Mesendoderm (in vitro differentiated cells): ENCODE data around the gene SLCO1A2.

Experiments
- DNase-seq: peaks from one replicate; pipeline ENCODE4 v3.0.0; 2013
- H2AK5ac ChIP-seq: 2 replicates; pipeline ENCODE4 v1.6.1; 2013; ENCODE audit warnings: low read length, inconsistent platforms
- H2BK120ac ChIP-seq: 2 replicates; pipeline ENCODE4 v1.6.1; 2013; ENCODE audit warnings: low read depth, mild to moderate bottlenecking, low read length, moderate library complexity, mixed read lengths
- H2BK15ac ChIP-seq: replicated peaks from 2 replicates; pipeline ENCODE4 v1.6.1; 2013; ENCODE audit warnings: low read depth, mild to moderate bottlenecking, moderate library complexity
- H2BK5ac ChIP-seq: 2 replicates; pipeline ENCODE4 v1.6.1; 2013; ENCODE audit warnings: low read length, inconsistent platforms
- H3K18ac ChIP-seq: 2 replicates; pipeline ENCODE4 v1.6.1; 2013; ENCODE audit warnings: mild to moderate bottlenecking, low read length, mixed read lengths
- H3K23ac ChIP-seq: one replicate; pipeline ENCODE4 v1.6.1; 2013; ENCODE audit warnings: low read length
- H3K27ac ChIP-seq: 2 replicates; pipeline ENCODE4 v1.5.1; 2013; ENCODE audit warnings: low read depth, mild to moderate bottlenecking, inconsistent platforms, low read length, moderate library complexity
- H3K27me3 ChIP-seq: 2 replicates; pipeline ENCODE4 v1.6.1; 2013; ENCODE audit warnings: low read length, control low read depth, mild to moderate bottlenecking, inconsistent platforms; ENCODE audit not compliant: insufficient read depth, poor library complexity
- H3K36me3 ChIP-seq: 2 replicates; pipeline ENCODE4 v1.6.1; 2013; ENCODE audit warnings: low read length, inconsistent platforms; ENCODE audit not compliant: control insufficient read depth, insufficient read depth
- H3K4ac ChIP-seq: one replicate; pipeline ENCODE4 v1.6.1; 2013; ENCODE audit warnings: low read depth, mild to moderate bottlenecking, low read length, moderate library complexity
- H3K4me1 ChIP-seq: 2 replicates; pipeline ENCODE4 v1.6.1; 2013; ENCODE audit warnings: low read depth, low read length, inconsistent platforms; ENCODE audit not compliant: control insufficient read depth
- H3K4me2 ChIP-seq: 2 replicates; pipeline ENCODE4 v1.6.1; 2013; ENCODE audit warnings: low read length
- H3K4me3 ChIP-seq: 2 replicates; pipeline ENCODE4 v1.5.1; 2013; ENCODE audit warnings: mild to moderate bottlenecking, low read length
- H3K56ac ChIP-seq: one replicate; pipeline ENCODE4 v1.6.1; 2013; ENCODE audit warnings: low read length
- H3K79me1 ChIP-seq: 2 replicates; pipeline ENCODE4 v1.6.1; 2013; ENCODE audit warnings: low read length, inconsistent platforms
- H3K79me2 ChIP-seq: 2 replicates; pipeline ENCODE4 v1.6.1; 2013; ENCODE audit warnings: mild to moderate bottlenecking, low read length; ENCODE audit not compliant: control insufficient read depth, insufficient read depth
- H3K9ac ChIP-seq: 2 replicates; pipeline ENCODE4 v1.6.1; 2013; ENCODE audit warnings: low read length, inconsistent platforms
- H4K5ac ChIP-seq: one replicate; pipeline ENCODE4 v1.6.1; 2013; ENCODE audit warnings: low read length
- H4K8ac ChIP-seq: one replicate; pipeline ENCODE4 v1.6.1; 2013; ENCODE audit warnings: low read depth, mild to moderate bottlenecking, control low read depth, low read length, moderate library complexity
- WGBS: extraction: QIAGEN DNeasy Blood & Tissue Kit; methylation state at CpG from one replicate; pipeline ENCODE4 v1.1.7; 2013; ENCODE audit warnings: low lambda C conversion rate, missing lambda C conversion rate; ENCODE audit not compliant: insufficient coverage; ENCODE audit errors: extremely low coverage; 5-methylcytosine and 5-hydroxymethylcytosine counted together

Gene SLCO1A2

DNA sequence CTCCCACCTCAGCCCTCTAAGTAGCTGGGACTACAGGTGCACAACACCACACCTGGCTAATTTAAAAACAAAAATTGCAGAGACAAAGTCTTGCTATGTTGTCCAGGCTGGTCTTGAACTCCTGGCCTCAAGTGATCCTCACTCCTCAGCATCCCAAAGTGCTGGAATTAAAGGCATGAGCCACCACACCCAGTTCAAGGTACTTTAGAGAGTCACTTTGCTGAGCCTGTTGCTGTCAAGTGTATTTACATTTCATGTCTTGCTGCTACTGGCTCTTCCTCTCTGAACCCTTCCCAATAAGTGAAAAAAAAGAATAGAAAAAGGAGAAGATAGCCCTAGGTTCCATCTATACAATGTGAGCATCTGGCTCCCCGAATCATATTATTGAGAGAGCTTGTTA lies 38.4 kb downstream of the SLCO1A2 start:
- no peak for DNase-seq
- no peak overlapping the region for H2AK5ac ChIP-seq
- WGBS: no CpG with 5 or more reads among the region's 1 CpG

DNA sequence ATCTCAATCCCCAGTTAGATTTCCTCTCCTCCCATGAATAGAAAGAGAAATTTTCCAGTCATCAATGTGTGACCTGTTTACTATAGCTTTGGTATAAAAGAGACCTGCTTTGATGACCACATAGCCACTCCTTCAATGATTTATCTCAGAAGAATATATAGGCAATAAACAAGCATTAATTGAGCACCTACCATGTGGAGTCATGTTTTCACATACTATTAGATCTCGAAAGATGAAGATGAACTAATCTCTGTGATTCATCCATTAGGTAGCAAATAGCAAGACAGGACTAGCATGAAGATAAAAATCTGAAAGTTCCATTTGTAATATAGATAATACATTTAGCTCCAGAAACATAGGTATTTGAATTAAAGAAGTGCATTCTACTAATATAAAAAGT lies 40.5 kb downstream of the SLCO1A2 start:
- no CpG with 5 or more reads among the region's 1 CpG for WGBS
- Histone ChIP-seq H4K5ac (no peak overlapping the region), H2BK15ac (no peak overlapping the region), H3K27ac (no peak overlapping the region), H2AK5ac (no peak overlapping the region), H3K27me3 (no peaks in the 10 kb centered on the region), H3K56ac (no peak overlapping the region), H2BK120ac (no peak overlapping the region), H3K36me3 (no peaks in the 10 kb centered on the region), H4K8ac (no peak overlapping the region), H3K79me1 (no peaks in the 10 kb centered on the region), H3K4me2 (no peak overlapping the region), H3K79me2 (no peaks in the 10 kb centered on the region), H2BK5ac (no peak overlapping the region), H3K18ac (no peak overlapping the region), H3K4me3 (no peak overlapping the region), H3K23ac (no peak overlapping the region), H3K9ac (no peak overlapping the region), H3K4me1 (no peaks in the 10 kb centered on the region), H3K4ac (no peak overlapping the region)
- no peak for DNase-seq

More for the DNA sequence above, 38.4 kb downstream of the SLCO1A2 start:
- no peak overlapping the region for H3K23ac ChIP-seq
- H2BK5ac ChIP-seq: no peak overlapping the region
- H3K79me2 ChIP-seq: no peaks in the 10 kb centered on the region
- no peak overlapping the region for H3K9ac ChIP-seq
- H4K8ac ChIP-seq: no peak overlapping the region
- no peaks in the 10 kb centered on the region for H3K36me3 ChIP-seq
- H3K4me2 ChIP-seq: no peak overlapping the region
- no peaks in the 10 kb centered on the region for H3K79me1 ChIP-seq
- no peak overlapping the region for H2BK15ac ChIP-seq
- no peaks in the 10 kb centered on the region for H3K4me1 ChIP-seq
- no peak overlapping the region for H3K56ac ChIP-seq
- H3K27ac ChIP-seq: no peak overlapping the region
- H2BK120ac ChIP-seq: no peak overlapping the region
- no peaks in the 10 kb centered on the region for H3K27me3 ChIP-seq
- no peak overlapping the region for H3K4me3 ChIP-seq
- H4K5ac ChIP-seq: no peak overlapping the region
- no peak overlapping the region for H3K18ac ChIP-seq
- H3K4ac ChIP-seq: no peak overlapping the region

DNA sequence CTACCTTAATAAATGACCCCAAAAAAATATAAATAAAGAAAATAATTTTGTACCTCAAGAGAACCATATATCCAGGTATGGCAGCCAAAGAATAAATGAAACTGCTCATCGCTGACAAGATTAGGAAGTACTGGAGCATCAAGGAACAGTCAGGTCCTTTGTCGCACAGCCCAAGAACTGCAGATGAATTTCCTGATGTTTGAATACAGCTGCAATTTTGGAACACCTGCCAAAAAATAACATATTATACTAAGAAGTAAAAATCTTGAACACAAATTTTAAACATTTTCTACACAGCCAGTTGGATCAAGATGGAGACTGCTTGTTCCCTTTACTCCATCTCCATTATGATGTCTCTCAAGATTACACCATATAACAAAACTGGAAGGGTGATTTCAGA lies 42.6 kb downstream of the SLCO1A2 start:
- no peaks in the 10 kb centered on the region for H3K79me1 ChIP-seq

DNA sequence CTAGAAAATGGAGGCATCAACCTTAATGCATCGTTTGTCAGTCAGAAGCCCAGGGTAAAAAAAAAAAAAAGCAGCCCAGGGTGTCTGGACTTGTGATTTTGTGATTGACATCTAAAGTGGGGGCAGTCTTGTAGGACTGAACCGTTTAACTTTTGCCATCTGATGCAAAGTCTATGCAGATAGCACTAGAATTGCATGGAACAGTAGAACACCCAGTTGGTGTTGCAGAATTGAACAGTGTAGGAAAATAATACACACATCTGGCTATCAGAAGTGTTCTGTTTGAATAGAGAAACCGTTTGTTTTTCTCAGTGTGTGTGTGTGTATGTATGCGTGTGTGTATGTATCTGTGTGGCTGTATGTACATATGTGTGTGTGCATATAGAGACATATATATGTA lies 45.0 kb downstream of the SLCO1A2 start:
- Histone ChIP-seq H2BK15ac (no peak overlapping the region), H3K4me1 (no peaks in the 10 kb centered on the region), H3K27ac (no peak overlapping the region), H3K36me3 (no peaks in the 10 kb centered on the region), H4K8ac (no peak overlapping the region), H3K79me1 (no peaks in the 10 kb centered on the region), H3K27me3 (no peaks in the 10 kb centered on the region), H3K18ac (no peak overlapping the region), H2BK5ac (no peak overlapping the region), H3K9ac (no peak overlapping the region), H3K79me2 (no peaks in the 10 kb centered on the region), H3K23ac (no peak overlapping the region), H3K4me2 (no peak overlapping the region), H4K5ac (no peak overlapping the region), H2AK5ac (no peak overlapping the region), H3K4me3 (no peak overlapping the region), H3K4ac (no peak overlapping the region), H2BK120ac (no peak overlapping the region), H3K56ac (no peak overlapping the region)
- DNase-seq: no peak
- WGBS: no CpG with 5 or more reads among the region's 4 CpGs

More for the DNA sequence above, 42.6 kb downstream of the SLCO1A2 start:
- no peak overlapping the region for H4K5ac ChIP-seq
- H3K23ac ChIP-seq: no peak overlapping the region
- no peak overlapping the region for H2BK5ac ChIP-seq
- H3K18ac ChIP-seq: no peak overlapping the region
- no peak overlapping the region for H2AK5ac ChIP-seq
- no peaks in the 10 kb centered on the region for H3K4me1 ChIP-seq
- no peaks in the 10 kb centered on the region for H3K79me2 ChIP-seq
- no peak overlapping the region for H2BK15ac ChIP-seq
- no peak overlapping the region for H3K4ac ChIP-seq
- no peak overlapping the region for H4K8ac ChIP-seq
- no peak overlapping the region for H3K4me2 ChIP-seq
- DNase-seq: no peak
- no peaks in the 10 kb centered on the region for H3K27me3 ChIP-seq
- no peak overlapping the region for H3K9ac ChIP-seq
- no peak overlapping the region for H2BK120ac ChIP-seq
- WGBS: no CpG with 5 or more reads among the region's 2 CpGs
- no peak overlapping the region for H3K27ac ChIP-seq
- no peaks in the 10 kb centered on the region for H3K36me3 ChIP-seq
- H3K56ac ChIP-seq: no peak overlapping the region
- H3K4me3 ChIP-seq: no peak overlapping the region

DNA sequence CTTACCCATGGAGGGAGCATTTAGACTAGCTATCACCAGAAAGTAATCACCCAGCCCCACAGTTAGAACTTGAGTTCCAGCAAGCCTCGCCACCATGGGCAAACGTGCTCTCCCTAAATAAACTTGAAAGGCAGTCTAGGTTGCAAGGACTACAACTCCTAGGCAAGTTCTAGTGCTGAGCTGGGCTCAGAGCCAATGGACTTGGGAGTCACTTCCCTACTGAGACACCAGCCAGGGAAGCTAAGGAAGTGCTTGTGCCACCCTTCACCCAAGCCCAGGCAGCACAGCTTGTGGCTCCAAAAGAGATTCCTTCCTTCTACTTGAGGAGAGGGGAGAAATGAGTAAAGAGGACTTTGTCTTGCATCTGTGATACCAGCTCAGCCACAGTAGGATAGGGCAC lies 57.9 kb downstream of the SLCO1A2 start:
- no CpG with 5 or more reads among the region's 2 CpGs for WGBS
- H2BK5ac ChIP-seq: no peak overlapping the region

DNA sequence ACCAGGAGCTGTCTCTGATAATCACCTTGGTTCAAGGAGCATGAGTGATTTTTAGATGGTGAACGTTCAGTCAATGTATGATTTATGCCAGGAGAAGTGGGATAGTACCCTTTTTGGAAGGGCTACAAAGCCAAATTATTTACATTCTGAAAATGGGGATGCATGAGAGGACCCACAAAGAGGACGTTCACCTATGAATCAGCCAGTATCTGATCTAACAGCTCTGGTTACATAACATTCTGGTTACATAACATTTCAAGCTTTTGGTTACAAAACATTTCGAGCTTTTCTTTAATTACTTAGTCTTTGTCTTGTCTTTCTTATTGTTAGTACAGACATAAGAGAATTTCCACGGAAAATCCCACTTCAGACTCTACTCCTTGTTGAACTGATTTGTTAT lies 68.8 kb downstream of the SLCO1A2 start:
- no peaks in the 10 kb centered on the region for H3K4me1 ChIP-seq
- H4K8ac ChIP-seq: no peak overlapping the region
- no peak overlapping the region for H3K4me2 ChIP-seq
- no peak overlapping the region for H3K18ac ChIP-seq
- H3K9ac ChIP-seq: no peak overlapping the region
- H3K56ac ChIP-seq: no peak overlapping the region
- DNase-seq: no peak
- H3K4ac ChIP-seq: no peak overlapping the region
- no CpG with 5 or more reads among the region's 4 CpGs for WGBS
- no peak overlapping the region for H3K4me3 ChIP-seq
- no peak overlapping the region for H2BK5ac ChIP-seq
- H2BK15ac ChIP-seq: no peak overlapping the region
- no peaks in the 10 kb centered on the region for H3K79me2 ChIP-seq
- H3K36me3 ChIP-seq: no peaks in the 10 kb centered on the region
- no peak overlapping the region for H4K5ac ChIP-seq
- H2AK5ac ChIP-seq: no peak overlapping the region
- no peaks in the 10 kb centered on the region for H3K27me3 ChIP-seq
- no peak overlapping the region for H3K27ac ChIP-seq
- no peak overlapping the region for H3K23ac ChIP-seq
- H3K79me1 ChIP-seq: no peaks in the 10 kb centered on the region
- H2BK120ac ChIP-seq: no peak overlapping the region

More for the DNA sequence above, 57.9 kb downstream of the SLCO1A2 start:
- no peak overlapping the region for H3K56ac ChIP-seq
- no peak overlapping the region for H3K23ac ChIP-seq
- no peak overlapping the region for H3K4me2 ChIP-seq
- no peak overlapping the region for H3K9ac ChIP-seq
- no peak overlapping the region for H4K8ac ChIP-seq
- no peak overlapping the region for H3K27ac ChIP-seq
- no peaks in the 10 kb centered on the region for H3K36me3 ChIP-seq
- no peak for DNase-seq
- H3K4me3 ChIP-seq: no peak overlapping the region
- H2BK120ac ChIP-seq: no peak overlapping the region
- no peak overlapping the region for H3K4ac ChIP-seq
- no peaks in the 10 kb centered on the region for H3K27me3 ChIP-seq
- H2AK5ac ChIP-seq: no peak overlapping the region
- no peak overlapping the region for H3K18ac ChIP-seq
- no peak overlapping the region for H4K5ac ChIP-seq
- no peak overlapping the region for H2BK15ac ChIP-seq
- no peaks in the 10 kb centered on the region for H3K79me1 ChIP-seq
- H3K79me2 ChIP-seq: no peaks in the 10 kb centered on the region
- H3K4me1 ChIP-seq: no peaks in the 10 kb centered on the region
